ENCODE results near the gene EML6. TPM values are rescaled to one million over a fixed set of nuclear protein-coding genes. Genes with fewer than 3 reads are reported as not detected.

EML6 gene
- total RNA-seq, 1 donor from 2014 or later, result 0.39 TPM

- H3K4me1 Mint-ChIP-seq, result no peaks in the 10 kb centered on the region
- no peaks in the 10 kb centered on the region for H3F3A ChIP-seq (ENCODE audit: low read depth)
- H3K27ac ChIP-seq, result no peak overlapping the region
- no peaks in the 10 kb centered on the region for H3K36me3 ChIP-seq
- no peak overlapping the region for H3K4me2 ChIP-seq
- no peaks in the 10 kb centered on the region for H4K20me1 ChIP-seq (ENCODE audit: low read depth)
- no peaks in the 10 kb centered on the region for H3K79me2 ChIP-seq (ENCODE audit: low read depth)
- no peak overlapping the region for H3K4me3 Mint-ChIP-seq
- no peak overlapping the region for H2AFZ ChIP-seq (replicated peaks)
- no peak overlapping the region for H3K27ac Mint-ChIP-seq
- H3K27me3 ChIP-seq, result no peaks in the 10 kb centered on the region
- no peaks in the 10 kb centered on the region for H3K9me3 Mint-ChIP-seq
- no peak overlapping the region for H3K9ac ChIP-seq
- no peak overlapping the region for H3K4me3 ChIP-seq
- H3K36me3 Mint-ChIP-seq, result no peaks in the 10 kb centered on the region
- DNase-seq (ENCODE audit: low spot score), result no peak
- no peaks in the 10 kb centered on the region for H3K4me1 ChIP-seq
- no peaks in the 10 kb centered on the region for H3K27me3 Mint-ChIP-seq (ENCODE audit: insufficient read depth, low read depth)
- TF ChIP-seq EZH2phosphoT487 (IDR thresholded peaks at IDR 0.05), result no peak
- TF ChIP-seq EZH2 (IDR thresholded peaks at IDR 0.05), result no peak
- no peak for TF ChIP-seq CTCF (IDR thresholded peaks at IDR 0.05)
- H3K9me3 ChIP-seq (ENCODE audit: low read depth), result no peaks in the 10 kb centered on the region
These were observed 139.3 kb downstream of the EML6 start for GRCh38 chr2:54862742-54863141.

GRCh38 chr2:54863660-54864059 lies 140.2 kb downstream of the EML6 start:
- H3K27me3 Mint-ChIP-seq (ENCODE audit: insufficient read depth, low read depth), result no peaks in the 10 kb centered on the region
- no peaks in the 10 kb centered on the region for H3K79me2 ChIP-seq (ENCODE audit: low read depth)
- no peak overlapping the region for H3K4me3 ChIP-seq
- H3K27me3 ChIP-seq, result no peaks in the 10 kb centered on the region
- H3K9me3 ChIP-seq (ENCODE audit: low read depth), result no peaks in the 10 kb centered on the region
- no peaks in the 10 kb centered on the region for H3K36me3 ChIP-seq
- no peaks in the 10 kb centered on the region for H4K20me1 ChIP-seq (ENCODE audit: low read depth)
- H3F3A ChIP-seq (ENCODE audit: low read depth), result no peaks in the 10 kb centered on the region
- peaks cover 2% of the 10 kb centered on the region for H3K4me1 Mint-ChIP-seq
- no peak overlapping the region for H3K4me3 Mint-ChIP-seq
- H3K27ac Mint-ChIP-seq, result no peak overlapping the region
- DNase-seq (ENCODE audit: low spot score), result no peak
- no peaks in the 10 kb centered on the region for H3K36me3 Mint-ChIP-seq
- no peak overlapping the region for H3K9ac ChIP-seq
- no peaks in the 10 kb centered on the region for H3K9me3 Mint-ChIP-seq
- no peaks in the 10 kb centered on the region for H3K4me1 ChIP-seq
- H3K4me2 ChIP-seq, result no peak overlapping the region
- H2AFZ ChIP-seq (replicated peaks), result no peak overlapping the region
- TF ChIP-seq EZH2phosphoT487 (IDR thresholded peaks at IDR 0.05) (no peak), CTCF (IDR thresholded peaks at IDR 0.05) (no peak)
- H3K27ac ChIP-seq, result no peak overlapping the region

GRCh38 chr2:54864096-54864495 lies 140.6 kb downstream of the EML6 start:
- no peaks in the 10 kb centered on the region for H3K36me3 Mint-ChIP-seq
- no peak for TF ChIP-seq CTCF (IDR thresholded peaks at IDR 0.05)
- TF ChIP-seq EZH2phosphoT487 (IDR thresholded peaks at IDR 0.05), result no peak
- TF ChIP-seq EZH2 (IDR thresholded peaks at IDR 0.05), result no peak
- Histone ChIP-seq H3K9me3 (ENCODE audit: low read depth) (no peaks in the 10 kb centered on the region), H3K79me2 (ENCODE audit: low read depth) (no peaks in the 10 kb centered on the region), H3K27ac (no peak overlapping the region), H4K20me1 (ENCODE audit: low read depth) (no peaks in the 10 kb centered on the region), H3K36me3 (no peaks in the 10 kb centered on the region), H3F3A (ENCODE audit: low read depth) (no peaks in the 10 kb centered on the region), H3K4me1 (no peaks in the 10 kb centered on the region), H3K4me3 (no peak overlapping the region), H3K4me2 (no peak overlapping the region), H3K27me3 (no peaks in the 10 kb centered on the region), H3K9ac (no peak overlapping the region), H2AFZ (replicated peaks) (no peak overlapping the region)
- H3K4me3 Mint-ChIP-seq, result no peak overlapping the region
- no peaks in the 10 kb centered on the region for H3K27me3 Mint-ChIP-seq (ENCODE audit: insufficient read depth, low read depth)
- no peaks in the 10 kb centered on the region for H3K9me3 Mint-ChIP-seq
- H3K27ac Mint-ChIP-seq, result no peak overlapping the region
- peaks cover 3% of the 10 kb centered on the region for H3K4me1 Mint-ChIP-seq
- DNase-seq (ENCODE audit: low spot score), result no peak

- Histone ChIP-seq H2AFZ (replicated peaks) (no peak overlapping the region), H4K20me1 (ENCODE audit: low read depth) (no peaks in the 10 kb centered on the region), H3K79me2 (ENCODE audit: low read depth) (no peaks in the 10 kb centered on the region), H3K4me1 (no peaks in the 10 kb centered on the region), H3F3A (ENCODE audit: low read depth) (no peaks in the 10 kb centered on the region), H3K9ac (no peak overlapping the region), H3K9me3 (ENCODE audit: low read depth) (no peaks in the 10 kb centered on the region), H3K4me3 (no peak overlapping the region), H3K27ac (no peak overlapping the region), H3K27me3 (no peaks in the 10 kb centered on the region), H3K36me3 (no peaks in the 10 kb centered on the region), H3K4me2 (no peak overlapping the region)
- H3K36me3 Mint-ChIP-seq, result no peaks in the 10 kb centered on the region
- peaks cover 3% of the 10 kb centered on the region for H3K4me1 Mint-ChIP-seq
- TF ChIP-seq CTCF (IDR thresholded peaks at IDR 0.05) (no peak), EZH2 (IDR thresholded peaks at IDR 0.05) (no peak), EZH2phosphoT487 (IDR thresholded peaks at IDR 0.05) (no peak)
- H3K27me3 Mint-ChIP-seq (ENCODE audit: insufficient read depth, low read depth), result no peaks in the 10 kb centered on the region
- no peak overlapping the region for H3K4me3 Mint-ChIP-seq
- DNase-seq (ENCODE audit: low spot score), result no peak
- no peak overlapping the region for H3K27ac Mint-ChIP-seq
- no peaks in the 10 kb centered on the region for H3K9me3 Mint-ChIP-seq
These were observed 141.3 kb downstream of the EML6 start for GRCh38 chr2:54864727-54865126.
